Activated CD8-positive, alpha-beta T cell treated with anti-CD3 and anti-CD28 coated beads for 36 hours (primary cell): Measurements from ENCODE around the gene FGF2. TPM values are rescaled to one million over a fixed set of nuclear protein-coding genes. Genes with fewer than 3 reads are reported as not detected.

ENCODE experiments used
- ATAC-seq: fragments of 200-7000 bp; cut with Tn5 transposase; one replicate; pipeline ENCODE4 v1.10.0; 2021; ENCODE audit warnings: mild to moderate bottlenecking, moderate library complexity
- CTCF ChIA-PET: fragments of 350-600 bp; sonication (Branson Sonifier 250); formaldehyde crosslinking; loops from one replicate; lab custom pipeline; 2021; ENCODE audit warnings: antibody characterized with exemption; lab: Charles Lee
- POLR2A ChIA-PET: fragments of 350-600 bp; sonication (Branson Sonifier 250); formaldehyde crosslinking; loops from one replicate; lab custom pipeline; 2021; ENCODE audit warnings: antibody characterized with exemption; lab: Charles Lee
- DNase-seq: peaks from one replicate; pipeline ENCODE4 v3.0.0-alpha.2; 2020
- H3K27ac Mint-ChIP-seq: one replicate; pipeline ENCODE4 v1.8.0; 2021; ENCODE audit warnings: mild to moderate bottlenecking, mixed read lengths
- H3K27me3 Mint-ChIP-seq: one replicate; pipeline ENCODE4 v1.8.0; 2021; ENCODE audit warnings: mixed read lengths
- H3K36me3 Mint-ChIP-seq: one replicate; pipeline ENCODE4 v1.8.0; 2021; ENCODE audit warnings: low read depth, mixed read lengths
- H3K4me1 Mint-ChIP-seq: one replicate; pipeline ENCODE4 v1.8.0; 2021; ENCODE audit warnings: low read depth, mixed read lengths
- H3K4me3 Mint-ChIP-seq: one replicate; pipeline ENCODE4 v1.8.0; 2021; ENCODE audit warnings: mild to moderate bottlenecking, moderate library complexity, mixed read lengths
- H3K9me3 Mint-ChIP-seq: one replicate; pipeline ENCODE4 v1.8.0; 2021; ENCODE audit warnings: mixed read lengths
- intact Hi-C: fragments of 100-400 bp; cut with micrococcal nuclease; formaldehyde crosslinking; loops from one replicate; pipeline ENCODE4 v1.10.0; 2022
- total RNA-seq, 2 experiments: library from RNA; stranded (reverse); gene quantifications; one replicate each; pipeline ENCODE4 v1.2.3, GENCODE V29; 2021
- TF ChIP-seq, protein P1 (sequence below): fragments of 200-600 bp; IDR thresholded peaks from one replicate; pipeline ENCODE4 v1.8.0; 2022; ENCODE audit warnings: antibody characterized with exemption, mild to moderate bottlenecking

FGF2 gene
- total RNA-seq, 2 experiments from 2014 or later: 0.13 TPM; not detected in 1

DNA sequence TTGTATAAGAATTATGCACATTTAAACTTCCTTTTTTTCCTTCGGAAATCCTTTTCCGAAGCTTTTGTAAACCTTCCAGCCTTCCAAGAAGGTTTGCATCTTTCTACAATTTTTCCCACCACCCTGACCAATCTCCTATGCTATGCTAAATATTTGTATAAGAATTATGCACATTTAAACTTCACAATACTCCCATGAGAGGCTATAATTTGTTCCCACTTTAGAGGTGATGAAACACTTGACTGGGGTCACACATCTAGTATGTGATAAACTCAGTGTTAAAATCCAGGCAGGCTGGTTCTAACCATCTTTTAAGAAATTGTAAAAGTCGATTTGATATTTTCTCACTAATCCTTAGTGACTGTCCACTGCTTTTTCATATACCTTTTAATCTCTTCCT lies 73.7 kb downstream of the FGF2 start:
- ATAC-seq (no peak), DNase-seq (no peak)
- Mint-ChIP-seq H3K9me3 (no peaks in the 10 kb centered on the region), H3K36me3 (no peaks in the 10 kb centered on the region), H3K27me3 (no peaks in the 10 kb centered on the region), H3K27ac (no peak overlapping the region), H3K4me3 (no peak overlapping the region), H3K4me1 (no peaks in the 10 kb centered on the region)
- TF ChIP-seq, protein P1, sequence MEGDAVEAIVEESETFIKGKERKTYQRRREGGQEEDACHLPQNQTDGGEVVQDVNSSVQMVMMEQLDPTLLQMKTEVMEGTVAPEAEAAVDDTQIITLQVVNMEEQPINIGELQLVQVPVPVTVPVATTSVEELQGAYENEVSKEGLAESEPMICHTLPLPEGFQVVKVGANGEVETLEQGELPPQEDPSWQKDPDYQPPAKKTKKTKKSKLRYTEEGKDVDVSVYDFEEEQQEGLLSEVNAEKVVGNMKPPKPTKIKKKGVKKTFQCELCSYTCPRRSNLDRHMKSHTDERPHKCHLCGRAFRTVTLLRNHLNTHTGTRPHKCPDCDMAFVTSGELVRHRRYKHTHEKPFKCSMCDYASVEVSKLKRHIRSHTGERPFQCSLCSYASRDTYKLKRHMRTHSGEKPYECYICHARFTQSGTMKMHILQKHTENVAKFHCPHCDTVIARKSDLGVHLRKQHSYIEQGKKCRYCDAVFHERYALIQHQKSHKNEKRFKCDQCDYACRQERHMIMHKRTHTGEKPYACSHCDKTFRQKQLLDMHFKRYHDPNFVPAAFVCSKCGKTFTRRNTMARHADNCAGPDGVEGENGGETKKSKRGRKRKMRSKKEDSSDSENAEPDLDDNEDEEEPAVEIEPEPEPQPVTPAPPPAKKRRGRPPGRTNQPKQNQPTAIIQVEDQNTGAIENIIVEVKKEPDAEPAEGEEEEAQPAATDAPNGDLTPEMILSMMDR: no peak
- intact Hi-C loops: no loop called here
- POLR2A ChIA-PET: no interaction called here
- CTCF ChIA-PET: no interaction called here

DNA sequence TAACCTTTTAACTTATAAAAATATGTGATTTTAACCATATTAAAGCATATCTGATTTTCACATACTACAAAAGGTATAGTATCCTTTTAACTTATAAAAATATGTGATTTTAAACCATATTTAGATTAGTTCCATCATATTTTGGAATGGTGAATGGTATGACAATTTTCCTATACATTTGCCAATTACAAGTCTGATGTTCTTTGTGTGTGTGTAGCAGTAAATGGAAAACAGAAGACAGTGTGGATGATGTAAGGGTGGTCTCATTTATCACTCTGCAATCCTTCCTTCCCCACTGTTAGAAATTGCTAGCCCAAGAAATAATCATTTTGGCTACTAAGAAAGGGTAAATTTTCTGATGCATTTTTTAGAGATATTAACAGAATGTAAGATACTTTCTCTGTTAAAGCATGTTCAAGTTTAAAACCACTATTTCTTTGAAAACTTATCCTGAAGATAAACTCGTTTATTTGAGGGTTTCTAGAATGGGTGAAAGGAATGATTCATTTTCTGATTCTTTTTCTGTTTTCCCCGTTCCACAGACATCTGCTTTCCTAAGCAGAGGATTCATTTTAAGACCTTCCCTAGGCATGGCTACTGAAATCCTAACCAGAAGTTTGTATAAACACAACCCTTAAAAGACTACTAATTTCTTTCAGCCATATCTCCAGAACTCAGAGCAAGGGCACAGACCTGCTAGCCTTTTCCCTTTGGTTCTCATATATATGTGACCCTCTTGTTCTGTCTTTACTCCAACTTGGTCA lies 74.8 kb downstream of the FGF2 start:
- DNase-seq: no peak

DNA sequence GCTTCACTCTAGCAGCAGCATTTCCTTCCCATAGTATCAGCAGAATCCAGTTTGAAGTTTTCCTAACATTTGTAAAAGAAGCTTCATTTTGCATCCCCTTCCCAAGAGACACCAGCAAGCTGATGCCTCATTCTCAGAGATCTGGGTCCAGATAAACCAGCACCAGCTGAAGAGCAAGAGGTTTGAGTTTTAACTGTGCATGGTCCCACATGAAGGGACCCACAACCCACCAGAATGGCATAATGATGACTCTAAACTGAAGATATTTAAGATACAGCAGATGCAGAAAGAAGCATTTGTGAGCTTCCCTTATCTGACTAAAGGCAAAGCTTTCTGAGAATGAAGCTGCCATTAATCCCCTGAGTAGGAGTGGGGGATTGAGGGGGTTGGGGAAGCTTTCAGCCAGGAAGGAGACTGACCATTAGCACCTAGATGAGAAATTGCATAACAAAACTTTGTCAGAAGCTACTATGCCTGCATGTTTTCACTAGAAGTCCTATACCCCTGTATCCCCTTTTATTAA lies 77.2 kb downstream of the FGF2 start:
- ATAC-seq (no peak), DNase-seq (no peak)
- CTCF ChIA-PET: interaction anchor here (0.7 to 1.9 kb wide), 2 partner anchors 10 to 146 kb away, joined by 3 to 9 read pairs; no protein-coding TSS in a partner anchor
- Mint-ChIP-seq H3K27me3 (no peaks in the 10 kb centered on the region), H3K4me3 (no peak overlapping the region), H3K27ac (no peak overlapping the region), H3K36me3 (no peaks in the 10 kb centered on the region), H3K9me3 (no peaks in the 10 kb centered on the region), H3K4me1 (no peaks in the 10 kb centered on the region)
- POLR2A ChIA-PET: no interaction called here
- intact Hi-C loops: no loop called here
- TF ChIP-seq, protein P1: no peak

More for the DNA sequence above, 74.8 kb downstream of the FGF2 start:
- no peak overlapping the region for H3K27ac Mint-ChIP-seq
- TF ChIP-seq, protein P1: no peak
- H3K4me3 Mint-ChIP-seq: no peak overlapping the region
- H3K36me3 Mint-ChIP-seq: no peaks in the 10 kb centered on the region
- H3K9me3 Mint-ChIP-seq: no peaks in the 10 kb centered on the region
- H3K27me3 Mint-ChIP-seq: no peaks in the 10 kb centered on the region
- ATAC-seq: no peak
- intact Hi-C loops: no loop called here
- no peaks in the 10 kb centered on the region for H3K4me1 Mint-ChIP-seq
- ChIA-PET CTCF (no interaction called here), POLR2A (no interaction called here)

DNA sequence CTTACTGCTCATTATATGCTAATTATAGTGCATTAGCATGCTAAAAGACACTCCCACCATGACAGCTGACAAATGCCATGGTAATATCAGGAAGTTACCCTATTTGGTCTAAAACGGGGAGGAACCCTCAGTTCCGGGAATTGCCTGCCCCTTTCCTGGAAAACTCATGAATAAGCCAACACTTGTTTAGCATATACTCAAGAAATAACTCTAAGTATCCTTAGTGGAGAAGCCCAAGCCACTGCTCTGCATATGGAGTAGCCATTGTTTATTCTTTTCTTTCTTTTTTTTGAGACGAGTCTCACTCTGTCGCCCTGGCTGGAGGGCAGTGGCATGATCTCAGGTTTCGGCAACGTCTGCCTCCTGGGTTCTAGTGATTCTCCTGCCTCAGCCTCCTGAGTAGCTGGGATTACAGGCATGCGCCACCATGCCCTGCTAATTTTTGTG lies 80.3 kb downstream of the FGF2 start:
- H3K9me3 Mint-ChIP-seq: no peaks in the 10 kb centered on the region
- H3K27ac Mint-ChIP-seq: no peak overlapping the region
- TF ChIP-seq, protein P1: no peak
- ChIA-PET CTCF (no interaction called here), POLR2A (no interaction called here)
- H3K4me1 Mint-ChIP-seq: no peaks in the 10 kb centered on the region
- DNase-seq (peak; percentile 8), ATAC-seq (no peak)
- no peaks in the 10 kb centered on the region for H3K36me3 Mint-ChIP-seq
- intact Hi-C loops: no loop called here
- no peak overlapping the region for H3K4me3 Mint-ChIP-seq
- H3K27me3 Mint-ChIP-seq: no peaks in the 10 kb centered on the region

DNA sequence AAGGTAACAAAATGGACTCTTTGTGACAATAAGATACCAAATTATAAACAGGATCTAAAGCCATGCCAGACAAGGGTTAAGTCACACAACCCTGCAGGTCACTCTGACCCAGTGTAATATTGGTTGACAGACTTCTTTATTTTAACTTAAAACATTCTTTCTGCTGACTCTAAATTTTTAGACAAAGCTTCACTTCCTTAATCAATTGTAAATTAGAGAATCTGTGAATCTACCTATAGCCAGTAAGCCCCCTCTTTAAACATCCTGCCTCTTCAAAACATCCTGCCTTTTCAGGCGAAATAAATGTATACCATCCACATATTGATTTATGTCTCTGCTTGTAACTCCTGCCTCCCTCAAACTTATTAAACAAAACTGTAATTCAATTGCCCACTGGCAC lies 81.6 kb downstream of the FGF2 start:
- Mint-ChIP-seq H3K4me3 (no peak overlapping the region), H3K27ac (no peak overlapping the region), H3K9me3 (no peaks in the 10 kb centered on the region), H3K27me3 (no peaks in the 10 kb centered on the region), H3K4me1 (no peaks in the 10 kb centered on the region), H3K36me3 (no peaks in the 10 kb centered on the region)
- no peak for DNase-seq
- ChIA-PET CTCF (no interaction called here), POLR2A (no interaction called here)
- TF ChIP-seq, protein P1: no peak
- ATAC-seq: no peak
- intact Hi-C loops: no loop called here
